Activated T-helper 1 cell treated with anti-CD3 and anti-CD28 coated beads, Interleukin-12 subunit alpha, Interleukin-12 subunit beta, Interleukin-2, Interleukin-4 antibody, amounts not matched to agents 30 ng/mL and 10 ng/mL and 1 ng/mL, durations not matched to agents 14 hours and 24 hours and 36 hours (primary cell): ENCODE data around the gene MORN1. TPM values are rescaled to one million over a fixed set of nuclear protein-coding genes. Genes with fewer than 3 reads are reported as not detected.

Source experiments
- DNase-seq: peaks from one replicate; pipeline ENCODE4 v3.0.0; 2021; ENCODE audit warnings: low spot score
- H3K27ac Mint-ChIP-seq: one replicate; pipeline ENCODE4 v1.8.0; 2021; ENCODE audit warnings: mild to moderate bottlenecking, mixed read lengths
- H3K27me3 Mint-ChIP-seq: one replicate; pipeline ENCODE4 v1.8.0; 2022; ENCODE audit warnings: mild to moderate bottlenecking, moderate library complexity, mixed read lengths; ENCODE audit not compliant: insufficient read depth
- H3K36me3 Mint-ChIP-seq: one replicate; pipeline ENCODE4 v1.8.0; 2021; ENCODE audit warnings: low read depth, mixed read lengths
- H3K4me1 Mint-ChIP-seq: one replicate; pipeline ENCODE4 v1.8.0; 2021; ENCODE audit warnings: low read depth, mixed read lengths
- H3K4me3 Mint-ChIP-seq: one replicate; pipeline ENCODE4 v1.8.0; 2021; ENCODE audit warnings: mild to moderate bottlenecking, moderate library complexity, mixed read lengths
- H3K9me3 Mint-ChIP-seq: one replicate; pipeline ENCODE4 v1.8.0; 2021; ENCODE audit warnings: mixed read lengths
- intact Hi-C: fragments of 100-400 bp; cut with micrococcal nuclease; formaldehyde crosslinking; loops from one replicate; pipeline ENCODE4 v1.15.1; 2024
- total RNA-seq: library from RNA; stranded (reverse); gene quantifications from 2 replicates; pipeline ENCODE4 v1.2.3, GENCODE V29; 2022

Gene MORN1
- total RNA-seq, 1 donor from 2014 or later = 8.4 TPM

GRCh38 chr1:2397007-2397679 lies 5.8 kb upstream of the MORN1 start:
- no peaks in the 10 kb centered on the region for H3K27me3 Mint-ChIP-seq
- peaks cover 31% of the 10 kb centered on the region for H3K4me1 Mint-ChIP-seq
- H3K27ac Mint-ChIP-seq = no peak overlapping the region
- H3K9me3 Mint-ChIP-seq = no peaks in the 10 kb centered on the region
- intact Hi-C loops = loop anchor here (10.0 kb wide), 1 partner anchor 782 kb away; the partner anchor contains the start of gene MIB2
- H3K4me3 Mint-ChIP-seq = no peak overlapping the region
- H3K36me3 Mint-ChIP-seq = peaks cover 51% of the 10 kb centered on the region
- DNase-seq = no peak

DNA sequence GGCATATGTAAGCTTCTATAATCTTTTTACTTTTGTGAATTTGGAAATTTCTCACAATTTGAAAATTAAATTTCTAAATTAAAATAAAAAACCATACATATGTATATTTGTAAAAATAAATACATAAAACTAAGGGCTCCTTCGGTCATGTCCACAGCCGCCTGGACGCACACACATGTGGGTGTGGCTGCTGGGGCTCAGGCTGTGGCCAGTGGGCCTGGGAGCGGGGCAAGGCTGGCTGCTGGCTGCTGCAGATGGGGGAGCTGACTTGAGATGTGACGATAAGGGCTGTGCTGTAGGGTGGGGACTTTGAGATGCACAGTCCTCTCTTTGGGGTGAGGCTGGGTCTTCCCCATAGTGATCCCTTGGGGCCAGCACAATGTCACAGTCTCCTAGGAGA lies 5.1 kb upstream of the MORN1 start:
- peaks cover 46% of the 10 kb centered on the region for H3K36me3 Mint-ChIP-seq
- H3K9me3 Mint-ChIP-seq = no peaks in the 10 kb centered on the region
- peaks cover 31% of the 10 kb centered on the region for H3K4me1 Mint-ChIP-seq
- H3K27ac Mint-ChIP-seq = no peak overlapping the region
- H3K27me3 Mint-ChIP-seq = no peaks in the 10 kb centered on the region
- no peak overlapping the region for H3K4me3 Mint-ChIP-seq
- intact Hi-C loops = loop anchor here (10.0 kb wide), 1 partner anchor 782 kb away; the partner anchor contains the start of gene MIB2
- no peak for DNase-seq

DNA sequence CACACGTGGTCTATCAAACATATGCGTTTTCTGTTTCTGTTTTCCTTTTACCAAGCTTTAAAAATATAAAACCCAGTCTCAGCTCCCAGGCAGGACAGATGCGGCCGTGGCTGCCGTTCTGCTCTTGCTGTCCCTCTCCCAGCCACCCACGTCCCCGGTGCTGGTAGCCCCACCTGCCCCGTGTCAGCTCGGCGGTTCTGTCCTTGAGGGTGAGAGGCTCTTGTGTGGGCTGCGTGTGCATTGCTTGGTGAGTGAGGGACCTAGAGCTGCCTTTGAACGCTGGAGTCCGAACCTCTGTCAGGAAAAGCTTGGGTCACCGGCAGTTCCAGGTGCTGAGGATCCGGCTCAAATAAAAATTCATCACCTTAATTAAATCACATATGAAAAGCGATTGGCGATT lies 4.7 kb upstream of the MORN1 start:
- H3K4me3 Mint-ChIP-seq = no peak overlapping the region
- peaks cover 44% of the 10 kb centered on the region for H3K36me3 Mint-ChIP-seq
- peaks cover 31% of the 10 kb centered on the region for H3K4me1 Mint-ChIP-seq
- no peak overlapping the region for H3K27ac Mint-ChIP-seq
- H3K9me3 Mint-ChIP-seq = no peaks in the 10 kb centered on the region
- intact Hi-C loops = loop anchor here (10.0 kb wide), 1 partner anchor 781 kb away; the partner anchor contains the start of gene MIB2
- no peaks in the 10 kb centered on the region for H3K27me3 Mint-ChIP-seq
- DNase-seq = no peak

- Mint-ChIP-seq H3K4me1 (peaks cover 29% of the 10 kb centered on the region), H3K9me3 (no peaks in the 10 kb centered on the region), H3K27me3 (no peaks in the 10 kb centered on the region)
Observed at GRCh38 chr1:2395245-2395644, 3.9 kb upstream of the MORN1 start.

GRCh38 chr1:2394761-2395160 lies 3.4 kb upstream of the MORN1 start:
- Mint-ChIP-seq H3K36me3 (peaks cover 36% of the 10 kb centered on the region), H3K4me3 (peak overlapping the region; percentile 2), H3K27me3 (no peaks in the 10 kb centered on the region), H3K4me1 (peaks cover 34% of the 10 kb centered on the region), H3K27ac (no peak overlapping the region), H3K9me3 (no peaks in the 10 kb centered on the region)
- intact Hi-C loops = loop anchor here (5.0 to 10.0 kb wide), 2 partner anchors 780 to 1508 kb away; partner anchors contain the start of genes C1orf174 and MIB2
- no peak for DNase-seq

More at GRCh38 chr1:2395245-2395644, 3.9 kb upstream of the MORN1 start:
- Mint-ChIP-seq H3K27ac (no peak overlapping the region), H3K36me3 (peaks cover 39% of the 10 kb centered on the region), H3K4me3 (peak overlapping the region; percentile 2)
- intact Hi-C loops = loop anchor here (10.0 kb wide), 1 partner anchor 780 kb away; the partner anchor contains the start of gene MIB2
- no peak for DNase-seq

DNA sequence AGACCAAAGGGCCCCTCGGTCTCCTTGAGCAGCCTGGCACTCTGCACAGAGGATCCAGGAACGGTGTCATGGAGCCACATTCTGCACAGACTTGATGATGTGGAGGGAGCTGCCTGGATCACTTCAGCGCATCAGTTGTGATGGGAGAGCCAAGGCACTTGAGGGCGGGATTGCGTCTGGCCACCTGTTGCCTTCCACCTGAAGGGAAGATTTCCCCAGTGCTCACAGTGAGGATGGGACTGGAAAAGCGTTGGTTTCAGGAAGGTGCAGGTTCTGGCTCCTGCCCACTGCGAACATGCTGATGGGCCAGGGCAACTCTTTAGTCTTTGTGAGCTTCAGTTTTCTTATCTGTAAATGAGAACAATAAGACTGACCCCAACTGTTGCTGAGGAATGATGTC lies 2.9 kb upstream of the MORN1 start:
- Mint-ChIP-seq H3K4me3 (no peak overlapping the region), H3K36me3 (peaks cover 31% of the 10 kb centered on the region), H3K4me1 (peaks cover 34% of the 10 kb centered on the region), H3K27ac (peak overlapping the region; percentile 34), H3K9me3 (no peaks in the 10 kb centered on the region), H3K27me3 (no peaks in the 10 kb centered on the region)
- DNase-seq = no peak
- intact Hi-C loops = loop anchor here (5.0 to 10.0 kb wide), 2 partner anchors 779 to 1508 kb away; partner anchors contain the start of genes C1orf174 and MIB2

DNA sequence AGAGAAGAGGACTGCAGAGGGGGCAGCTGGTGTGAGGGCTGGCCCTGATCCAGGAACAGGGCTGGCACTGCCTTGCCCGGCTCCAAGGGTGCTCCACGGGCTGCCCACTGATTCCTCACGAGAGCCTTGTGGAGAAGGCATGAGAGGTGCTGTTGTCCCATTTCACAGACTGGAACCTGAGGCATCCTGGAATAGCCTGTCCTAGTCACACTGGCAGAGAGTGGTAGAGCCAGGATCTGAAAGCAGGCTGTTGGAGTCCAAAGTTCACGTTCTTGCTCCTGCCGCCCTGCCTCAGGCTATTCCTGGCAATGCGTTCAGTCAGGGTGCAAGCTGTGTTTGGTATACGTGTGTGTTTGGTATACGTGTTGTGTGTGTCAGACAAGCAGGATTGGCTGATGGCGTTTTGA lies 2.1 kb upstream of the MORN1 start:
- Mint-ChIP-seq H3K27ac (peak overlapping the region; percentile 59), H3K4me1 (peaks cover 34% of the 10 kb centered on the region), H3K36me3 (peaks cover 29% of the 10 kb centered on the region)

GRCh38 chr1:2392686-2393085 lies 1.3 kb upstream of the MORN1 start:
- DNase-seq = no peak
- Mint-ChIP-seq H3K27ac (peak overlapping the region; percentile 82), H3K4me3 (peak overlapping the region; percentile 88), H3K36me3 (peaks cover 29% of the 10 kb centered on the region), H3K4me1 (peaks cover 34% of the 10 kb centered on the region), H3K9me3 (no peaks in the 10 kb centered on the region), H3K27me3 (no peaks in the 10 kb centered on the region)
- intact Hi-C loops = loop anchor here (5.0 to 10.0 kb wide), 2 partner anchors 778 to 1510 kb away; partner anchors contain the start of genes C1orf174 and MIB2

More for the DNA sequence above, 2.1 kb upstream of the MORN1 start:
- Mint-ChIP-seq H3K27me3 (no peaks in the 10 kb centered on the region), H3K9me3 (no peaks in the 10 kb centered on the region), H3K4me3 (peak overlapping the region; percentile 88)
- intact Hi-C loops = loop anchor here (5.0 to 10.0 kb wide), 2 partner anchors 779 to 1509 kb away; partner anchors contain the start of genes C1orf174 and MIB2
- no peak for DNase-seq

DNA sequence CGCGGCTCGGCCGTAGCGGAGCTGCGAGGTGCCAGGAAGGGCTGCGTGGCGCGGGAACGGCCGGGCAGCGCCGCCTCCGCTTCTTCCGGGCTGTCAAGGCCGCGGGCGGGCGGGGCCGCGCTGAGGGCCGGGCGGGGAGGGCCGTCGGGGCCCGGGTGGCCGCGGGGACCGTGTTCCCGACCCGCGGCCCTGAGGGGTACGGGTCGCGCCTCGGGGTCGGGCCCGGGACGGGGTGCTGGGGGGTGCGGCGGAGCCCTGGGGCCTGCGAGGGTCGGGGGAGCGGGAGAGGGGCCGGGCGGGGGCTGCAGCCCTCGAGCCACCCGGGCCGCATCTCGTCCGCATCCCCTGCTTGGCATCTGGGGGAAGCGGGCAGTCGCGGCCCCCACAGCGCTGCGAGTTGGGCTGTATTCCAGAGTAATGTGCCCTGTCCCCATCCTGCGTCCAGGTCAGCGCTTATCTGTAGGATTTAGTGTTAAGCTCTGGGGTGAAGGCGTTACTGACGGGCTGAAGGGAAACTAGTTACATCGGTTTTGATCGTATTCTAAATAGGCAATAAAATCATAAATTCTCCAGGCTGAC lies 666 bp upstream of the MORN1 start:
- H3K4me3 Mint-ChIP-seq = peak overlapping the region; percentile 88
- H3K9me3 Mint-ChIP-seq = no peaks in the 10 kb centered on the region
- H3K36me3 Mint-ChIP-seq = peaks cover 23% of the 10 kb centered on the region
- peak overlapping the region; percentile 82 for H3K27ac Mint-ChIP-seq
- H3K4me1 Mint-ChIP-seq = peaks cover 33% of the 10 kb centered on the region
- intact Hi-C loops = loop anchor here (1.0 to 10.0 kb wide), 11 partner anchors 10 to 1510 kb away; partner anchors contain the start of genes C1orf174, FAAP20, MIB2 and PANK4
- no peak for DNase-seq
- no peaks in the 10 kb centered on the region for H3K27me3 Mint-ChIP-seq

- no peak for DNase-seq
- no peaks in the 10 kb centered on the region for H3K27me3 Mint-ChIP-seq
- H3K9me3 Mint-ChIP-seq = no peaks in the 10 kb centered on the region
- peaks cover 28% of the 10 kb centered on the region for H3K4me1 Mint-ChIP-seq
- H3K4me3 Mint-ChIP-seq = peak overlapping the region; percentile 87
- H3K36me3 Mint-ChIP-seq = peaks cover 10% of the 10 kb centered on the region
- H3K27ac Mint-ChIP-seq = no peak overlapping the region
- intact Hi-C loops = loop anchor here (2.0 to 10.0 kb wide), 4 partner anchors 95 to 1513 kb away; partner anchors contain the start of genes C1orf174, FAAP20 and MIB2
Observed at GRCh38 chr1:2389644-2390043, 1.7 kb downstream of the MORN1 start.

GRCh38 chr1:2388004-2388913 lies 3.1 kb downstream of the MORN1 start:
- H3K9me3 Mint-ChIP-seq = no peaks in the 10 kb centered on the region
- no peak overlapping the region for H3K27ac Mint-ChIP-seq
- intact Hi-C loops = loop anchor here (10.0 kb wide), 1 partner anchor 93 kb away; no protein-coding TSS in a partner anchor
- no peak for DNase-seq
- peaks cover 3% of the 10 kb centered on the region for H3K36me3 Mint-ChIP-seq
- H3K4me3 Mint-ChIP-seq = no peak overlapping the region
- no peaks in the 10 kb centered on the region for H3K27me3 Mint-ChIP-seq
- peaks cover 18% of the 10 kb centered on the region for H3K4me1 Mint-ChIP-seq
